Testis (tissue), 3 donors: ENCODE data around the gene FNDC5. TPM values are rescaled to one million over a fixed set of nuclear protein-coding genes. Genes with fewer than 3 reads are reported as not detected.

Experiments used
- DNase-seq: peaks from one replicate; pipeline ENCODE4 v3.0.0-alpha.2; 2019
- H3K27ac ChIP-seq, 2 donors: fragments of 200-600 bp; sonication (generic); one replicate each; pipeline ENCODE4 v1.5.1; 2019
- H3K27me3 ChIP-seq: fragments of 200-600 bp; sonication (generic); one replicate; pipeline ENCODE4 v1.5.1; 2019
- H3K36me3 ChIP-seq: fragments of 200-600 bp; sonication (generic); one replicate; pipeline ENCODE4 v1.5.1; 2017; ENCODE audit warnings: low read depth; ENCODE audit errors: missing control alignments
- H3K4me1 ChIP-seq: fragments of 200-600 bp; sonication (generic); one replicate; pipeline ENCODE4 v1.5.1; 2019
- H3K4me3 ChIP-seq, 2 donors: fragments of 200-600 bp; sonication (generic); one replicate each; pipeline ENCODE4 v1.5.1; 2017 to 2019
- H3K9me3 ChIP-seq: fragments of 200-600 bp; sonication (generic); one replicate; pipeline ENCODE4 v1.5.1; 2017
- CTCF ChIP-seq, 3 experiments: fragments of 450-650 bp in 2 of 3; fragments of 200-600 bp in 1 of 3; sonication (generic) in 1 of 3; IDR thresholded peaks; one replicate each; pipeline ENCODE4 v1.5.1; 2016 to 2019; ENCODE audit warnings: antibody characterized with exemption in 3 of 3, mild to moderate bottlenecking in 2 of 3, moderate library complexity in 1 of 3
- POLR2A ChIP-seq: fragments of 450-650 bp; IDR thresholded peaks from one replicate; pipeline ENCODE4 v1.6.1; 2017; ENCODE audit warnings: antibody characterized with exemption, mild to moderate bottlenecking, moderate library complexity
- WGBS, 2 donors: methylation state at CpG; one replicate each; pipeline ENCODE4 v1.1.5; 2018; 5-methylcytosine and 5-hydroxymethylcytosine counted together
- intact Hi-C: fragments of 100-400 bp; cut with DNase I; formaldehyde crosslinking; loops from one replicate; pipeline ENCODE4 v1.15.1; 2023; ENCODE audit warnings: low total_unique reads
- polyA plus RNA-seq: library from polyadenylated mRNA; stranded (reverse); fragments of 350-450 nt; fragmentation: Illumina TruSeq; extraction: RNeasy Lipid Tissue Mini Kit (QIAGEN cat#74804); gene quantifications from one replicate; pipeline ENCODE4 v1.2.3, GENCODE V29; 2014; ENCODE audit warnings: low read depth, low replicate concordance; ENCODE audit not compliant: insufficient read depth
- total RNA-seq, 2 donors: library from RNA; depleted of rRNA; stranded (reverse); fragments of >200 nt; gene quantifications; one replicate each; pipeline ENCODE4 v1.2.3, GENCODE V29; 2016

FNDC5 gene
- total and polyA plus RNA-seq, 3 donors from 2014 or later, result 9.4 to 16.3 (median 11.3) TPM

GRCh38 chr1:32883338-32884031 is 12.8 kb upstream of the FNDC5 start:
- no peak for TF ChIP-seq CTCF (IDR thresholded peaks at IDR 0.05)
- no peak for TF ChIP-seq POLR2A
- Histone ChIP-seq H3K27me3 (no peaks in the 10 kb centered on the region), H3K4me3 (no peak overlapping the region), H3K9me3 (no peaks in the 10 kb centered on the region), H3K27ac (no peak overlapping the region), H3K36me3 (no peaks in the 10 kb centered on the region), H3K4me1 (peaks cover 4% of the 10 kb centered on the region)
- WGBS, 2 donors, result 76 to 82% methylated on average over 7 of the region's 7 CpGs
- no peak for DNase-seq
- intact Hi-C loops, result no loop called here

GRCh38 chr1:32881871-32882850 is 11.4 kb upstream of the FNDC5 start:
- H3K4me1 ChIP-seq, result peaks cover 11% of the 10 kb centered on the region
- no peak for TF ChIP-seq POLR2A
- TF ChIP-seq CTCF (IDR thresholded peaks at IDR 0.05), result no peak

GRCh38 chr1:32881291-32881690 is 10.6 kb upstream of the FNDC5 start:
- Histone ChIP-seq H3K4me1 (peaks cover 18% of the 10 kb centered on the region), H3K27me3 (no peaks in the 10 kb centered on the region), H3K27ac (no peak overlapping the region), H3K36me3 (no peaks in the 10 kb centered on the region), H3K9me3 (no peaks in the 10 kb centered on the region), H3K4me3 (no peak overlapping the region)
- DNase-seq, result no peak
- WGBS, 2 donors, result 88 to 93% methylated on average over 5 of the region's 5 CpGs
- intact Hi-C loops, result no loop called here
- TF ChIP-seq CTCF (IDR thresholded peaks at IDR 0.05), result no peak
- no peak for TF ChIP-seq POLR2A

More at GRCh38 chr1:32881871-32882850, 11.4 kb upstream of the FNDC5 start:
- intact Hi-C loops, result no loop called here
- no peaks in the 10 kb centered on the region for H3K36me3 ChIP-seq
- H3K27me3 ChIP-seq, result no peaks in the 10 kb centered on the region
- no peaks in the 10 kb centered on the region for H3K9me3 ChIP-seq
- no peak overlapping the region for H3K4me3 ChIP-seq
- no peak for DNase-seq
- WGBS, 2 donors, result 31 to 48% methylated on average over 10 to 22 of the region's 22 CpGs
- H3K27ac ChIP-seq, result no peak overlapping the region

GRCh38 chr1:32878637-32879041 is 7.9 kb upstream of the FNDC5 start:
- H3K4me1 ChIP-seq, result peaks cover 18% of the 10 kb centered on the region
- no peaks in the 10 kb centered on the region for H3K9me3 ChIP-seq
- H3K4me3 ChIP-seq, result no peak overlapping the region
- intact Hi-C loops, result loop anchor here (10.0 kb wide), 1 partner anchor 94 kb away; no protein-coding TSS in a partner anchor
- no peak for DNase-seq
- H3K36me3 ChIP-seq, result no peaks in the 10 kb centered on the region
- no peaks in the 10 kb centered on the region for H3K27me3 ChIP-seq
- no peak for TF ChIP-seq POLR2A
- TF ChIP-seq CTCF (IDR thresholded peaks at IDR 0.05), result no peak
- no peak overlapping the region for H3K27ac ChIP-seq
- 90 to 100% methylated on average over 1 to 5 of the region's 5 CpGs for WGBS, 2 donors
